H4 (cell line): Measurements from ENCODE around the gene ZNF174. TPM values are rescaled to one million over a fixed set of nuclear protein-coding genes. Genes with fewer than 3 reads are reported as not detected.
A peak's percentile ranks its signal among the peaks of the same experiment; 100 is the strongest.

Source experiments
- DNase-seq: peaks from one replicate; pipeline ENCODE4 v3.0.0-alpha.2; 2015; ENCODE audit warnings: low spot score
- total RNA-seq: library from RNA; depleted of rRNA; stranded (reverse); fragments of >200 nt; shearing (Covaris generic); gene quantifications from 2 replicates; pipeline ENCODE4 v1.2.3, GENCODE V29; 2014; rRNA removed

ZNF174 gene
- 9.7 and 11.2 TPM in 2 replicates for total RNA-seq

- peak; percentile 98 for DNase-seq
Measured at GRCh38 chr16:3400779-3401688, at the start of gene ZNF174, which contains the start of gene ZSCAN32. TSS of gene ZNF174 (plus strand) at chr16:3401215. CDS start at chr16:3402005, 790 bp downstream. TSS of gene ZSCAN32 (minus strand) at chr16:3401004. CDS start at chr16:3397557, 3,447 bp downstream.

DNA sequence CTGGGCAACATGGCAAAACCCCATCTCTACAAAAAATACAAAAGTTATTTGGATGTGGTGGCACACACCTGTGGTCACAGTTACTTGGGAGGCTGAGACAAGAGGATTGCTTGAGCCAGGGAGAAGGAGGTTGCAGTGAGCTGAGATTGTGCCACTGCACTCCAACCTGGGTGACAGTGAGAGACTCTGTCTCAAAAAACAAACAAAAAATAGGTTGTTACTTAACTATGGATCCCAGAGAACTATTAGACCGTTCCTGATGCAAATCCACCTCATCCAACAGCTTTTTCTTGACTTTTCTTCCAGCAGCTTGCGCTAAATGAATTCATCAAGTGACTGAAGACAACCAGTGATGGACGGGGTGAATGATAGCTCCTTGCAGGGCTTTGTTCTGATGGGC lies 45.4 kb upstream of the ZNF174 start, which contains the start of gene OR2C1:
TSS of gene OR2C1 (plus strand) at position 301 of the 400 bp plus-strand sequence. CDS start at position 353, 52 bp downstream.
- no peak for DNase-seq

- DNase-seq: no peak
Measured at GRCh38 chr16:3356118-3356517, 44.9 kb upstream of the ZNF174 start.

GRCh38 chr16:3358871-3359270 lies 42.1 kb upstream of the ZNF174 start:
- DNase-seq: no peak

DNA sequence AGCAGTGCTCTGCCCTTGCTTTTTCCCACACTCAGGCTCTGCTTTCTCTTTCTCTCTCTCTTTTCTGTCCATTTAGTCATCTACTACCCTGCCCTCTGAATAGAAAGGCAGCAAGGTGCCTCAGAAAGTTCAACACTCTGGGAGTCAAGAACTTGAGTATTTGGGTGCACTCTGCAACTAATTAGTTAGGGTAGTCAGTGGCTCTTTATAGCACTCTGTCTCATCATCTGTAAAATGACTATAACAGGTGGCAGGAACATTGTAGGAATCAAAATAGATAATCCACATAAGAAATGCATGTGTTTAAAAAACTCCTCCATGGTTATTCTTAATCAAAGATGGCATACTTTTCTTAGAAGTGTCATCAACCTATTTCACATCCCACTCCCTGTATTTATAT lies 38.1 kb upstream of the ZNF174 start:
- no peak for DNase-seq

GRCh38 chr16:3363793-3364192 lies 37.2 kb upstream of the ZNF174 start:
- no peak for DNase-seq

GRCh38 chr16:3364774-3365427 lies 36.1 kb upstream of the ZNF174 start:
- DNase-seq: peak; percentile 91

GRCh38 chr16:3369073-3369472 lies 31.9 kb upstream of the ZNF174 start:
- no peak for DNase-seq

GRCh38 chr16:3375680-3376079 lies 25.3 kb upstream of the ZNF174 start:
- DNase-seq: no peak

DNA sequence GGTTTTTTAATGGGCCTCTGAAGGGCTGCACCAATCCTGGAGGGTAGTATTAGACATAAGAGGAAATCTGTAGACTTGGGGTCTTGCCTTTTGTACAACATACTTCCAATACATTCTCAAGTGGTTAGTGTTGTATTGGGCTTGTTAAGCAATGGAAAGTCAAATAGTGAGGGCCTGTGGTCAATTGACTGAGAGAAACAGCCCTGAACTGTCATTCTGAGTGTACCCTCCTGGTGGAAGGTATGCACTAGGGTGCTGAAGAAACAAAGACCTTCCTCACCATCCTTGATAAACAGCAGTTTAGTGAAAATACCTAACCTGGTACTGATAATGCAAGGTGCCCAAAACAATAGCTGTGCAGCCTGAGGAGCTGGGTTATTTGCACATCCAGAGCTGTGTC lies 23.1 kb upstream of the ZNF174 start:
- DNase-seq: no peak

DNA sequence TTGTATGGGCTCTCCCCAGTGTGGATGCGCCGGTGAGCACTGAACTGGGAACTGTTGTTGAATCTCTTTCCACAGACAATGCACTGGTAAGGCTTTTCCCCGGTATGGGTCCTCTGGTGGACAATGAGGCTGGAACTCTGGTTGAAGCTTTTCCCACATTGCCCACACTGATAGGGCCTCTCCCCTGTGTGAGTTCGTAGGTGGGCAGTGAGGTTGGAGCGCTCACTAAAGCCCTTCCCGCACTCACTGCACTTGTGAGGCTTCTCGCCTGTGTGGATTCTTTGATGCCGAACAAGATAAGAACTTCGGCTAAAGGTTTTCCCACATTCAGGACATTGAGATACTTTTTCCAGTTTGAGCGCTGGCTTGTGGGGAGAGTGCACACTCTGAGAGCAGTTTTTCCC lies 18.0 kb upstream of the ZNF174 start:
- DNase-seq: no peak

GRCh38 chr16:3388325-3388724 lies 12.7 kb upstream of the ZNF174 start:
- DNase-seq: no peak

DNA sequence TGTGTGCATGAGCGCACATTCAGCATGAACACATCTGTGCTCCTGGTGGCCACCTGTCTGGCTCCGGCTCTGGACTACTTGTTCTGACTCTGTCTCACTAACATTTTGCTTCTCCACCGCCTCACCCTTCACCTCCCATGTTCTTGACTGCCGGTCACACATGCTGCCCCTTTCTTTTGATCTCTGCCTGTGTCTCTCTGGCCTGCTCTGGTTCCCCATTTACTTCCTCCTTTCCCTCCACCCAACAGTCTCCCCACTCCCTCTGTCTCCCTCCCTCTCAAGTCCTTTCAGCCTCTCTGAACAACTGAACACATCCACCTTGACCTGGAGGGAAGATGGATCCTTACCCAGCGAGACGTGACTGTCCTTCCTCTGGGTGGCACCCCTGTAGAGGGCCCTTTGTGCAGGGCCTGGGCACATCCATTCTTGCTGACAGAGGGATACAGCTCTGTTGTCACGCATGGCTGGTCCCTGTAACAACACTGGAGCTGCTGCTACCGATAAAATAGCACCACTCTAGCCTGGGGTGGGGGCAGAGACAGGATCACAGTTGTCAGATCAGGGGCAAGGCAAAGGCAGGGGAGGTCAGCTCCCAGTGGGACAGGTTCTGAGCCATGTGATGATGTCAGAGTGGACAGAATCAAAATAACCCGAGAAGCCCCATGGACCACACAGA lies 11.2 kb upstream of the ZNF174 start:
- no peak for DNase-seq

DNA sequence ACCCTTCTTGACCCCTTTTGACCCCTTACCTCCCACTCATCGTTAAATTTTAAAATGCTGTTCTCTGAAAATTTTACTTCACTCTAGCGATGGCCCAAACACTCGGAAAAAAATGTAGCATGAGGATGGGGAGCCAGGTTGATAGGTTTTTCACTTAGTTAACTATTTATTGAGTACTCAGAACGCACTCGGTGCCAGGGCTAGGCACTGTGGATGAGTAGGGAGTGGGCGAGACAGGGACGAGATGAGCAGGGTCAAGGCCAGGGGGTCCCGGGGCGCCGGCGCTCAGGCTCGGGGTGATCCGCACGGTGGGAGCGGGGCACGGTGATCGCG lies 603 bp upstream of the ZNF174 start:
- DNase-seq: no peak

DNA sequence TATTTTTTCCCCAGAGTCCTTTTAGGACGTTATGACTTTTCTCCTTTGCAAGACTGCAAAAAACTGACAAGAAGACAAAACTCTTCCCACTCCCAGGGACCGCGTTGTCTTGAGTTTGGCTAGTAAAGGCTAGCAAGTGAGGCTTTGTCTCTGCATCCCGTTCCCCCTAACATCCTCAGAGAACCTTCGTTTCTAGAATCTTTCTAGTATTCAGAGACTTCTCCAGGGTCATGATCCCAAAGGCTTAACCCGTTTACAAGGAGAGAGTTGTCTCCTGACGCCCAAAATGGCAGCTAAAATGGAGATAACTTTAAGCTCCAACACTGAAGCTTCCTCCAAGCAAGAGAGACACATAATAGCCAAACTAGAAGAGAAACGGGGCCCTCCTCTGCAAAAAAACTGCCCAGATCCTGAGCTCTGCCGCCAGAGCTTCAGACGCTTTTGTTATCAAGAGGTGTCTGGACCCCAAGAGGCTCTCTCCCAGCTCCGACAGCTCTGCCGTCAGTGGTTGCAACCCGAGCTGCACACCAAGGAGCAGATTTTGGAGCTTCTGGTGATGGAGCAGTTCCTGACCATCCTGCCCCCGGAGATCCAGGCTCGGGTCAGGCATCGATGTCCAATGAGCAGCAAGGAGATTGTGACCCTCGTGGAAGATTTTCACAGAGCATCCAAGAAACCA lies 843 bp downstream of the ZNF174 start:
- no peak for DNase-seq

GRCh38 chr16:3408561-3409197 lies 7.7 kb downstream of the ZNF174 start:
- no peak for DNase-seq

DNA sequence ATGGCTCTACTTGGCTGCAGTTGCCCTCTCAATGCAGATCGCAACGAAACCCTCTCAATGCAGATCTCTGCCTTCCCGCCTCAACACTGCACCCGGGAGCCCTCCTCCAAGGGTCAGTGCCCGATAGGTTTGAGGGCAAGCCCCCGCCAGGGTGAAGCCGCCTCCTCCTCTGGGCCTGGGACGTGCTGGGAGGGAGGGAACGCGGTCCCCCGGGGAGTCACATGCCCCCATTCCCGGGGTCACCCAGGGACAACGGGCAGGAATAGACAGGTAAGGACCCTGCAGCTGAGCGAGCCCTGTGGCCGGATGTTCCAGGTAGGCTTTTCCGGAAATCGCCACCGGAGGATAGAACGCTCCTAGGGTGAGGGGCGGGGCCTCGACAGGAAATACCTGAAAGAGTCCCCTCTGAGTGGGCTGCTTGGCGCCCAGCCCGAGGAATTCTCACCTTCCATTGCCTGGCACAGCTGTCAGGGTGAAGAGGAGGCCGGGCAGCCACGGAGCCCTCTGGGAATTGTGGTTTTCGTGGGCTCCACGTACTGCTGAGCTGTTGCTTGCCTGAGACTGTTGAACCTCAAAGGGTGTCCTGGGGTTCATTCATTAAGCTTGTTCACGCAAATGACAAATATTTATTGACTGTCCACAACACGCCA lies 12.8 kb downstream of the ZNF174 start:
- no peak for DNase-seq

DNA sequence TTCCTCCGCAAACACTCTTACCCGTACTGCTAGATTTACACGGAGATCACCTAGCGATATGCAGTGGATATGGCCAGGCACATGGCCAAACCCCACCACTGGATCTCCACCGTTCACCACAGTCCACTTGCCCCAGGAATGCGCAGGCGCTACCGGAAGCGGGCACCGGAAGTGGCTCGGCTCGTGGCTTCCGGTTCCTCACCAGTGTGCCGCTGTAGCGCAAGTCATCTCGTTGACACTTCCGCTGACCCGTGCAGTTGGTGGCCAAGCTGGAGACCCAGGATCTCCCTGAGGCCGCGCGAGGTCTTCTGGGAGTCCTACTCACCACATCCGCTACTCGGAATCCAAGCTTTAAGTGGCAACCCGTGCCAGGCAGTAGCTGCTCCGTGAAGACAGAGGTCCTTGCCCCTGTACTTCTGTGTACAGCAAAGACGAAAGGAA lies 30.8 kb downstream of the ZNF174 start:
- DNase-seq: no peak

DNA sequence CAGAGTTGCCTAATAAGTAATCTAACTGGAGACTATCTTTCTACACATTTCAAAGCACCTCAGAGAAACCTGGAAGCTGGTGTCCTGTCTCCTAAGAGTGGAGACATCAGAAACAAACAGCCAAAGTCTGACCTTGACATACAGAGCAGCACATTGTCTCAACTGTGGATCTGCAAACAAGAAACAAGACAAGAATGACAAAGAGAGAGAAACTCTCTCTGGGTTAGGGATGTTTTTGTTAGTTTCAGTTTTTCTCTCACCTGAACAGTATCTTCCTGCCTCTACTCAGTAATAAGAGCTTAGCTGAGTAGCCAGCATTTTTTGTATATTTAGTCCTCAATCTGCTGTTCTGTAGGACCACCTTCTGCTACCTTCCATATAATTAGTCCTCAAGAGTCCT lies 33.4 kb downstream of the ZNF174 start:
- no peak for DNase-seq

DNA sequence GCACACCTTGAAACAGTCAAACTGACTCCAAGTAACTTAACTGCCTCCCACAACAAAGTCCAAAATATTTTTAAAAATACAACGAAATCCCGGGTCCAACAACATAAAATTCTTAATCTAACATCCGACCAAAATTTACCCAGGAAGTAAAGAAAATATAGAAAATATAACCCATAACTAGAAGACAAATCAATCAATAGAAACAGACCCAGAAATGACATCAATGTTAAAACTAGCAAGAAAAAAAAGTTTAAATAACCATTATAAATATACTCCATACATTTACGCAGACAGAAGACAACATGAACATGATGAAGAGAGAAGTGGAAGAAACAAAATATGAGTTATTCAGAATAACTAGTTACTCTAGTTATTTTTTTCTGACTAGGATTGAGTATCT lies 38.6 kb downstream of the ZNF174 start:
- no peak for DNase-seq
